ENCODE measurements around the gene CKMT2.

GRCh38 chr5:81249240-81249639 lies 16.1 kb downstream of the CKMT2 start:
- TF ChIP-seq, protein P1, sequence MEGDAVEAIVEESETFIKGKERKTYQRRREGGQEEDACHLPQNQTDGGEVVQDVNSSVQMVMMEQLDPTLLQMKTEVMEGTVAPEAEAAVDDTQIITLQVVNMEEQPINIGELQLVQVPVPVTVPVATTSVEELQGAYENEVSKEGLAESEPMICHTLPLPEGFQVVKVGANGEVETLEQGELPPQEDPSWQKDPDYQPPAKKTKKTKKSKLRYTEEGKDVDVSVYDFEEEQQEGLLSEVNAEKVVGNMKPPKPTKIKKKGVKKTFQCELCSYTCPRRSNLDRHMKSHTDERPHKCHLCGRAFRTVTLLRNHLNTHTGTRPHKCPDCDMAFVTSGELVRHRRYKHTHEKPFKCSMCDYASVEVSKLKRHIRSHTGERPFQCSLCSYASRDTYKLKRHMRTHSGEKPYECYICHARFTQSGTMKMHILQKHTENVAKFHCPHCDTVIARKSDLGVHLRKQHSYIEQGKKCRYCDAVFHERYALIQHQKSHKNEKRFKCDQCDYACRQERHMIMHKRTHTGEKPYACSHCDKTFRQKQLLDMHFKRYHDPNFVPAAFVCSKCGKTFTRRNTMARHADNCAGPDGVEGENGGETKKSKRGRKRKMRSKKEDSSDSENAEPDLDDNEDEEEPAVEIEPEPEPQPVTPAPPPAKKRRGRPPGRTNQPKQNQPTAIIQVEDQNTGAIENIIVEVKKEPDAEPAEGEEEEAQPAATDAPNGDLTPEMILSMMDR (conservative IDR thresholded peaks at IDR 0.05; ENCODE audit: low read depth in 2 of 2) = no peak
- TF ChIP-seq, protein P2, sequence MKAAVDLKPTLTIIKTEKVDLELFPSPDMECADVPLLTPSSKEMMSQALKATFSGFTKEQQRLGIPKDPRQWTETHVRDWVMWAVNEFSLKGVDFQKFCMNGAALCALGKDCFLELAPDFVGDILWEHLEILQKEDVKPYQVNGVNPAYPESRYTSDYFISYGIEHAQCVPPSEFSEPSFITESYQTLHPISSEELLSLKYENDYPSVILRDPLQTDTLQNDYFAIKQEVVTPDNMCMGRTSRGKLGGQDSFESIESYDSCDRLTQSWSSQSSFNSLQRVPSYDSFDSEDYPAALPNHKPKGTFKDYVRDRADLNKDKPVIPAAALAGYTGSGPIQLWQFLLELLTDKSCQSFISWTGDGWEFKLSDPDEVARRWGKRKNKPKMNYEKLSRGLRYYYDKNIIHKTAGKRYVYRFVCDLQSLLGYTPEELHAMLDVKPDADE (IDR thresholded peaks at IDR 0.05) = no peak

Measured in GM23338 (cell line).